ENCODE data around the gene IQSEC3.

DNA sequence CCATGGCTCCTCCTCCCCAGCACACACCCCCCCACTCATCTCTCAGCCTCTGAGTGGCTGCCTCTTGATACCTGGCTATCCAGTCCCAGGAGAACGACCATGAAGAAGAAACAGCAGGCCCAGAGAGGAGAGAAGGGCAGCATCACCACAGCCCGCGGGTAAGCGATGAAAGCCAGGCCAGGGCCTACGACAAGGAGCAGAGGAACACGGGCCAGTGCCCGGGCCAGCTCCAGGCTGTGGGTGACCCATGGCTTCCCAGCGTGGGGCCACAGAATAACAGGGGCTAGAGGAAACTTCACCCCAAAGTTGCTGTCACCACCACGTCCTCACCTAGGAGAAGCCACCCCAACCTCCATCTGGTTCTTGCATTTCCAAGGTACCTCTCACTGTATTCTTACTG is 157.8 kb downstream of the IQSEC3 start:
- TF ChIP-seq, protein P1, sequence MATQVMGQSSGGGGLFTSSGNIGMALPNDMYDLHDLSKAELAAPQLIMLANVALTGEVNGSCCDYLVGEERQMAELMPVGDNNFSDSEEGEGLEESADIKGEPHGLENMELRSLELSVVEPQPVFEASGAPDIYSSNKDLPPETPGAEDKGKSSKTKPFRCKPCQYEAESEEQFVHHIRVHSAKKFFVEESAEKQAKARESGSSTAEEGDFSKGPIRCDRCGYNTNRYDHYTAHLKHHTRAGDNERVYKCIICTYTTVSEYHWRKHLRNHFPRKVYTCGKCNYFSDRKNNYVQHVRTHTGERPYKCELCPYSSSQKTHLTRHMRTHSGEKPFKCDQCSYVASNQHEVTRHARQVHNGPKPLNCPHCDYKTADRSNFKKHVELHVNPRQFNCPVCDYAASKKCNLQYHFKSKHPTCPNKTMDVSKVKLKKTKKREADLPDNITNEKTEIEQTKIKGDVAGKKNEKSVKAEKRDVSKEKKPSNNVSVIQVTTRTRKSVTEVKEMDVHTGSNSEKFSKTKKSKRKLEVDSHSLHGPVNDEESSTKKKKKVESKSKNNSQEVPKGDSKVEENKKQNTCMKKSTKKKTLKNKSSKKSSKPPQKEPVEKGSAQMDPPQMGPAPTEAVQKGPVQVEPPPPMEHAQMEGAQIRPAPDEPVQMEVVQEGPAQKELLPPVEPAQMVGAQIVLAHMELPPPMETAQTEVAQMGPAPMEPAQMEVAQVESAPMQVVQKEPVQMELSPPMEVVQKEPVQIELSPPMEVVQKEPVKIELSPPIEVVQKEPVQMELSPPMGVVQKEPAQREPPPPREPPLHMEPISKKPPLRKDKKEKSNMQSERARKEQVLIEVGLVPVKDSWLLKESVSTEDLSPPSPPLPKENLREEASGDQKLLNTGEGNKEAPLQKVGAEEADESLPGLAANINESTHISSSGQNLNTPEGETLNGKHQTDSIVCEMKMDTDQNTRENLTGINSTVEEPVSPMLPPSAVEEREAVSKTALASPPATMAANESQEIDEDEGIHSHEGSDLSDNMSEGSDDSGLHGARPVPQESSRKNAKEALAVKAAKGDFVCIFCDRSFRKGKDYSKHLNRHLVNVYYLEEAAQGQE (IDR thresholded peaks at IDR 0.05; ENCODE audit: insufficient read depth in 1 of 2, low read depth in 2 of 2, low read length in 1 of 2) = no peak
- TF ChIP-seq, protein P2, sequence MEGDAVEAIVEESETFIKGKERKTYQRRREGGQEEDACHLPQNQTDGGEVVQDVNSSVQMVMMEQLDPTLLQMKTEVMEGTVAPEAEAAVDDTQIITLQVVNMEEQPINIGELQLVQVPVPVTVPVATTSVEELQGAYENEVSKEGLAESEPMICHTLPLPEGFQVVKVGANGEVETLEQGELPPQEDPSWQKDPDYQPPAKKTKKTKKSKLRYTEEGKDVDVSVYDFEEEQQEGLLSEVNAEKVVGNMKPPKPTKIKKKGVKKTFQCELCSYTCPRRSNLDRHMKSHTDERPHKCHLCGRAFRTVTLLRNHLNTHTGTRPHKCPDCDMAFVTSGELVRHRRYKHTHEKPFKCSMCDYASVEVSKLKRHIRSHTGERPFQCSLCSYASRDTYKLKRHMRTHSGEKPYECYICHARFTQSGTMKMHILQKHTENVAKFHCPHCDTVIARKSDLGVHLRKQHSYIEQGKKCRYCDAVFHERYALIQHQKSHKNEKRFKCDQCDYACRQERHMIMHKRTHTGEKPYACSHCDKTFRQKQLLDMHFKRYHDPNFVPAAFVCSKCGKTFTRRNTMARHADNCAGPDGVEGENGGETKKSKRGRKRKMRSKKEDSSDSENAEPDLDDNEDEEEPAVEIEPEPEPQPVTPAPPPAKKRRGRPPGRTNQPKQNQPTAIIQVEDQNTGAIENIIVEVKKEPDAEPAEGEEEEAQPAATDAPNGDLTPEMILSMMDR (IDR thresholded peaks at IDR 0.05) = no peak
- TF ChIP-seq TCF7L2 (IDR thresholded peaks at IDR 0.05; ENCODE audit: low read depth, low read length) = no peak
- TF ChIP-seq POLR2AphosphoS5 (IDR thresholded peaks at IDR 0.05; ENCODE audit: low read depth, low read length) = no peak
- no peak for TF ChIP-seq SIN3A (IDR thresholded peaks at IDR 0.05; ENCODE audit: borderline replicate concordance, insufficient read depth, low read depth, low read length)
